Measurements from ENCODE around the gene RELT. TPM values are rescaled to one million over a fixed set of nuclear protein-coding genes. Genes with fewer than 3 reads are reported as not detected.

The RELT gene
- total RNA-seq, 1 experiment from 2014 or later: 11.7 TPM

- no TSS peak for BruUV-seq (replicated peaks)
- CTCF ChIA-PET: interaction anchor here (0.6 to 2.5 kb wide), 5 partner anchors 8 to 530 kb away, joined by 3 to 13 read pairs (median 4); no protein-coding TSS in a partner anchor
- no peak overlapping the region for H3K4me3 Mint-ChIP-seq (ENCODE audit: unreplicated experiment)
- no peaks in the 10 kb centered on the region for H3K9me3 Mint-ChIP-seq (ENCODE audit: unreplicated experiment)
- intact Hi-C loops (cut with micrococcal nuclease; ENCODE audit: unreplicated experiment): loop anchor here (10.0 kb wide), 1 partner anchor 193 kb away; the partner anchor contains the start of gene FAM168A
- POLR2A ChIA-PET: no interaction called here
- TF ChIP-seq, protein P1, sequence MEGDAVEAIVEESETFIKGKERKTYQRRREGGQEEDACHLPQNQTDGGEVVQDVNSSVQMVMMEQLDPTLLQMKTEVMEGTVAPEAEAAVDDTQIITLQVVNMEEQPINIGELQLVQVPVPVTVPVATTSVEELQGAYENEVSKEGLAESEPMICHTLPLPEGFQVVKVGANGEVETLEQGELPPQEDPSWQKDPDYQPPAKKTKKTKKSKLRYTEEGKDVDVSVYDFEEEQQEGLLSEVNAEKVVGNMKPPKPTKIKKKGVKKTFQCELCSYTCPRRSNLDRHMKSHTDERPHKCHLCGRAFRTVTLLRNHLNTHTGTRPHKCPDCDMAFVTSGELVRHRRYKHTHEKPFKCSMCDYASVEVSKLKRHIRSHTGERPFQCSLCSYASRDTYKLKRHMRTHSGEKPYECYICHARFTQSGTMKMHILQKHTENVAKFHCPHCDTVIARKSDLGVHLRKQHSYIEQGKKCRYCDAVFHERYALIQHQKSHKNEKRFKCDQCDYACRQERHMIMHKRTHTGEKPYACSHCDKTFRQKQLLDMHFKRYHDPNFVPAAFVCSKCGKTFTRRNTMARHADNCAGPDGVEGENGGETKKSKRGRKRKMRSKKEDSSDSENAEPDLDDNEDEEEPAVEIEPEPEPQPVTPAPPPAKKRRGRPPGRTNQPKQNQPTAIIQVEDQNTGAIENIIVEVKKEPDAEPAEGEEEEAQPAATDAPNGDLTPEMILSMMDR (IDR thresholded peaks at IDR 0.05; ENCODE audit: insufficient read depth in 1 of 2, low read depth in 1 of 2, low read length in 1 of 2, severe bottlenecking in 1 of 2, unreplicated experiment in 1 of 2): no peak
- H3K4me1 ChIP-seq: no peaks in the 10 kb centered on the region
- H3K4me1 Mint-ChIP-seq (ENCODE audit: low read depth, unreplicated experiment): no peaks in the 10 kb centered on the region
- H3K36me3 Mint-ChIP-seq (ENCODE audit: insufficient read depth, unreplicated experiment): peaks cover 33% of the 10 kb centered on the region
- H3K36me3 ChIP-seq (ENCODE audit: control insufficient read depth, insufficient read depth, low read length): no peaks in the 10 kb centered on the region
- H3K27me3 ChIP-seq (replicated peaks; ENCODE audit: control insufficient read depth, insufficient read depth, low read length): no peaks in the 10 kb centered on the region
- no peak for DNase-seq
- H3K4me3 ChIP-seq (ENCODE audit: low read depth, low read length): no peak overlapping the region
- H3K27ac Mint-ChIP-seq (ENCODE audit: unreplicated experiment): no peak overlapping the region
- H3K27me3 Mint-ChIP-seq (ENCODE audit: insufficient read depth, unreplicated experiment): no peaks in the 10 kb centered on the region
- no peaks in the 10 kb centered on the region for H3K9me3 ChIP-seq
Measured at GRCh38 chr11:73401217-73401923, 25.2 kb downstream of the RELT start.

DNA sequence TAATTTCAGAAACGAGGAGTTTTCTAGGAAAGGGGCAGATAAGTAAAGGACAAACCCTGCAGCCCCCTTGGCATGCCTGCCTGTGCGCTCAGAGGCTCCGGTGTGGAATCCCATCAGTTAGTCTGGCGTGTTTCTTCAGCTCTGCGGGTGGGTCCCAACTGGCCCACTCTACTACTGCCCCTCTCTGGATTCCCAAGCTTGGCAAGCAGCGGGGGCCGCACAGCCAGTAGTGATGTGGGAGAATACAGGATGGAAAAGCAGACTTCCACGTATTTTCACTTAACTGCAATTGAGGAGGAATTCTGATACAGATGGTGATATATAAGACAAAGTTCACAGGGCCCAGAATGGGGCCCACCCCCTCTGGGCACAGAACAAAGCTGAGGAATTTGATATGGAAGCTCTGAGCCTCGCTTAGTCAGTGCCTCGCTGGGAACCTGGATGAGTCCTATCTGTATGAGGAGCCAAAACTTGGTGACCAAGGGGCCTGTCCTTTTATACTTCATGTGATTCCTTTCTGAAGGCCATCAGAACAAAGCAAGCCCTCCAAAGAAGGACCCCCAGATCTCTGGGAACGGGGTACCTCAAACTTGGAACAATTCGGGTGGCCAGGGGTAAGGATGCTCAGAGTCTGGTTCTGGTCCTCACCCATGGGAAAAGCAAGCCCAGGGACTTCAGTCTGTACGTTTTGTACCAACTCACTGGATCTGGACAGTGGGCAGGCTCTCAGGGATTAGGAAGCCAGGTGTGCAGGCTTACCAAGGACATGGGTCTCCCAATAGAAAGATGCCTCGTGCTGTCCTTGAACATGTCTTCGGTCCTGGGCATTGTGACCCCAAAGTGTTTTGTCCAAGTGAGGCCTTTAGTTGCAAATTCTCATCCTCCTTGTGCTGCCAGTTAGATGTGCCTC is 26.0 kb downstream of the RELT start:
- no peaks in the 10 kb centered on the region for H3K9me3 ChIP-seq
- DNase-seq: no peak
- no peak overlapping the region for H3K4me3 ChIP-seq (ENCODE audit: low read depth, low read length)
- H3K36me3 ChIP-seq (ENCODE audit: control insufficient read depth, insufficient read depth, low read length): no peaks in the 10 kb centered on the region
- TF ChIP-seq, protein P1 (IDR thresholded peaks at IDR 0.05; ENCODE audit: insufficient read depth in 1 of 2, low read depth in 1 of 2, low read length in 1 of 2, severe bottlenecking in 1 of 2, unreplicated experiment in 1 of 2): no peak
- no peaks in the 10 kb centered on the region for H3K9me3 Mint-ChIP-seq (ENCODE audit: unreplicated experiment)
- H3K36me3 Mint-ChIP-seq (ENCODE audit: insufficient read depth, unreplicated experiment): peaks cover 30% of the 10 kb centered on the region
- no peak overlapping the region for H3K27ac Mint-ChIP-seq (ENCODE audit: unreplicated experiment)
- H3K27me3 ChIP-seq (replicated peaks; ENCODE audit: control insufficient read depth, insufficient read depth, low read length): no peaks in the 10 kb centered on the region
- BruUV-seq (replicated peaks): no TSS peak
- H3K27me3 Mint-ChIP-seq (ENCODE audit: insufficient read depth, unreplicated experiment): no peaks in the 10 kb centered on the region
- ChIA-PET CTCF (interaction anchor here (0.6 to 2.5 kb wide), 10 partner anchors 9 to 529 kb away, joined by 3 to 13 read pairs (median 4); partner anchors contain the start of gene RELT), POLR2A (no interaction called here)
- no peaks in the 10 kb centered on the region for H3K4me1 Mint-ChIP-seq (ENCODE audit: low read depth, unreplicated experiment)
- intact Hi-C loops (cut with micrococcal nuclease; ENCODE audit: unreplicated experiment): loop anchor here (10.0 kb wide), 1 partner anchor 193 kb away; the partner anchor contains the start of gene FAM168A
- H3K4me3 Mint-ChIP-seq (ENCODE audit: unreplicated experiment): no peak overlapping the region
- no peaks in the 10 kb centered on the region for H3K4me1 ChIP-seq

DNA sequence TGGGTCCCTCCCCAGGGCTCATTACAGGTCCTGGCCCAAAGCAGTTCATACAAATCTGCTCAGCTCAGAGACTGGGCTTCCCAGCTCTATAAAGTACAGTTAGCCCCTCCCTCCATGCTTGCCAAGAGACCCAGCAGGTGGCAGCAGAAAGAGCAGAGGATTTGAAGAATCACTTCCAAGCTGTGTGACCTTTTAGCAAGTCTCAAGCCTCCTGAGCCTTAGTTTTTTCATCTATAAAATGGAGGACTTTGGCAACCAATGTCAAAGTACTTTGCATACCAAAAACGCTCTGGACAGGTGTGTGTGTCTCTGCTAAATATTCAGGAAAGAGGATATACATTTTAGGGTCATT is 26.6 kb downstream of the RELT start:
- intact Hi-C loops (cut with micrococcal nuclease; ENCODE audit: unreplicated experiment): loop anchor here (10.0 kb wide), 1 partner anchor 192 kb away; the partner anchor contains the start of gene FAM168A
- Mint-ChIP-seq H3K4me1 (ENCODE audit: low read depth, unreplicated experiment) (no peaks in the 10 kb centered on the region), H3K36me3 (ENCODE audit: insufficient read depth, unreplicated experiment) (peaks cover 35% of the 10 kb centered on the region), H3K4me3 (ENCODE audit: unreplicated experiment) (no peak overlapping the region), H3K27ac (ENCODE audit: unreplicated experiment) (no peak overlapping the region), H3K27me3 (ENCODE audit: insufficient read depth, unreplicated experiment) (no peaks in the 10 kb centered on the region), H3K9me3 (ENCODE audit: unreplicated experiment) (no peaks in the 10 kb centered on the region)
- no peaks in the 10 kb centered on the region for H3K9me3 ChIP-seq
- TF ChIP-seq, protein P1 (IDR thresholded peaks at IDR 0.05; ENCODE audit: insufficient read depth in 1 of 2, low read depth in 1 of 2, low read length in 1 of 2, severe bottlenecking in 1 of 2, unreplicated experiment in 1 of 2): peak in 1 of 2 experiments; percentile 51
- peak; percentile 53 to 57 for DNase-seq
- no peaks in the 10 kb centered on the region; the same call in 1 of the 2 replicates for H3K36me3 ChIP-seq (ENCODE audit: control insufficient read depth, insufficient read depth, low read length)
- H3K4me3 ChIP-seq (ENCODE audit: low read depth, low read length): no peak overlapping the region
- H3K27me3 ChIP-seq (replicated peaks; ENCODE audit: control insufficient read depth, insufficient read depth, low read length): no peaks in the 10 kb centered on the region
- no TSS peak for BruUV-seq (replicated peaks)
- CTCF ChIA-PET: interaction anchor here (0.5 to 2.5 kb wide), 12 partner anchors 9 to 529 kb away, joined by 3 to 13 read pairs (median 4); partner anchors contain the start of gene RELT
- POLR2A ChIA-PET: no interaction called here
- H3K4me1 ChIP-seq: no peaks in the 10 kb centered on the region
